ENCODE results near the gene SLC39A1. TPM values are rescaled to one million over a fixed set of nuclear protein-coding genes. Genes with fewer than 3 reads are reported as not detected.
"Not testable (repeated sequence)": the region's sequence is repeated elsewhere in the genome, so short reads cannot be mapped to it uniquely, and the experiment has no call there.

SLC39A1 gene
- total RNA-seq, 2 experiments from 2014 or later: 67.0 to 68.7 TPM

DNA sequence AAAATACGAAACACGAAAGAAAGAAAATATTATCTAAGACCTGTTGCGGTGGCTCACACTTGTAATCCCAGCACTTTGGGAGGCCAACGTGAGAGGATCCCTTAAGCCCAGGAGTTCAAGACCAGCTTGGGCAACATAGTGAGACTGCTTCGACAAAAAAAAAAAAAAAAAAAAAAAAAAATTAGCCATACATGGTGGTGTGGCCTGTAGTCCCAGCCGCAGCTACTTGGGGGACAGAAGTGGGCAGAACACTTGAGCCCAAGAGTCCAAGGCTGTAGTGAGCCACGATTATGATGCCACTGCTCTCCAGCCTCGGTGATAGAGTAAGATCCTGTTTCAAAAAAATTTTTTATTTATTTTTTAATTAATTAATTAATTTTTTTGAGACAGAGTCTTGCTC is 24.3 kb upstream of the SLC39A1 start:
- H3K4me1 Mint-ChIP-seq (ENCODE audit: low read depth): peaks cover 42% of the 10 kb centered on the region
- no peak overlapping the region for H3K4me3 Mint-ChIP-seq
- CTCF ChIA-PET: interaction anchor here (0.6 to 4.2 kb wide), 26 partner anchors 9 to 477 kb away, joined by 3 to 74 read pairs (median 7); partner anchors contain the start of genes CRTC2, DENND4B, GATAD2B and HAX1
- DNase-seq: no peak
- POLR2A ChIA-PET: interaction anchor here (0.7 to 1.0 kb wide), 3 partner anchors 64 to 310 kb away, joined by 3 read pairs; no protein-coding TSS in a partner anchor
- peak overlapping the region; percentile 76 for H3K27ac Mint-ChIP-seq
- peaks cover 5% of the 10 kb centered on the region for H3K27me3 Mint-ChIP-seq
- peaks cover 21% of the 10 kb centered on the region for H3K36me3 Mint-ChIP-seq
- intact Hi-C loops (cut with micrococcal nuclease): loop anchor here (2.0 kb wide), 2 partner anchors 183 to 415 kb away; no protein-coding TSS in a partner anchor
- no peaks in the 10 kb centered on the region for H3K9me3 Mint-ChIP-seq

DNA sequence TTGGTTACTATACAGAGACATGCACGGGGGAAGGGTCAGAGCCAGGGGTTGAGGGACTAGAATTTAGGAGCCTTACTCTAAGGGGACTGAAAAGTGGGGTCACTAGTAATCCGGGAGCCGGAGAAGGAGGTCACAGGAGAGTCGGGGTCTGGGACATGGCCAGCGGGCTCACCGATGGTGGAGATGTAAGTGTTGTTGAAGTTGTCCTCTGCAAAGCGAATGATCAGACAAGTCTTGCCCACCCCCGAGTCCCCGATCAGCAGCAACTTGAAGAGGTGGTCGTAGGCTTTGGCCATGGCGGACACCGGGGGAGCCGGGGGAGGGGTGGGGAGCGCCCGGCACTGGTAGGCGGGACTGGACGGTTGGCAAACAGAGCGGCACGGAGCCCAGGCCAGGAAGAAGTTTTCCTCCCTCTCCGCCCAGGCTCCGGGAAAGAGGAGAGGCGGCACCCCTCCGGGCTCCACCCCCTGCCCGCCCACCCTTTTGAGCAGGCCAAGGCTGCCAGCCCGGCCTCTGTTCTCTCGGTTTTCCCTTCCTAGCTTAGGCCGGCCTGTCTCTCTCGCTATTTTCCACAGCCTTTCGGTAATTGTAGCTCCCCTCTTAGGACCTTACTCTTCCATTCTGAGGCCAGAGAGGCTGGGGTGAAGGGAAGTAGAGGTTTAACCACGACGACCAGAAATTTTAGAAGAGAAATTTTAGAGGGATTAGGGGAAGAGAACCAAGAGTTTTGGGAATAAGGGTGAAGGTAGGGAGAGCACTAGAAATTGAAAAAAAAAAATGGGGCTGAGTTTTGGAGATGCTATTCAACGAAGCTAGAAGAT is 22.8 kb upstream of the SLC39A1 start, which contains the start of gene RAB13:
Gene RAB13 (minus strand): TSS at position 399 of the 821 bp plus-strand sequence. CDS start 103 bp downstream, at position 296.
- DNase-seq: no peak
- Mint-ChIP-seq H3K4me1 (ENCODE audit: low read depth) (peaks cover 31% of the 10 kb centered on the region), H3K9me3 (no peaks in the 10 kb centered on the region), H3K4me3 (peak within 1 kb of the TSS; percentile 43), H3K36me3 (peaks cover 7% of the 10 kb centered on the region), H3K27me3 (peaks cover 5% of the 10 kb centered on the region), H3K27ac (peak within 1 kb of the TSS; percentile 76)
- POLR2A ChIA-PET: interaction anchor here (0.6 to 1.5 kb wide), 8 partner anchors 8 to 308 kb away, joined by 3 to 15 read pairs (median 3); partner anchors contain the start of genes CREB3L4, JTB and NPR1
- intact Hi-C loops (cut with micrococcal nuclease): loop anchor here (1.0 to 2.0 kb wide), 5 partner anchors 9 to 413 kb away; partner anchors contain the start of gene JTB
- CTCF ChIA-PET: interaction anchor here (0.7 to 4.2 kb wide), 39 partner anchors 8 to 1977 kb away, joined by 3 to 74 read pairs (median 5); partner anchors contain the start of genes CHTOP, CRTC2, DENND4B and GATAD2B

DNA sequence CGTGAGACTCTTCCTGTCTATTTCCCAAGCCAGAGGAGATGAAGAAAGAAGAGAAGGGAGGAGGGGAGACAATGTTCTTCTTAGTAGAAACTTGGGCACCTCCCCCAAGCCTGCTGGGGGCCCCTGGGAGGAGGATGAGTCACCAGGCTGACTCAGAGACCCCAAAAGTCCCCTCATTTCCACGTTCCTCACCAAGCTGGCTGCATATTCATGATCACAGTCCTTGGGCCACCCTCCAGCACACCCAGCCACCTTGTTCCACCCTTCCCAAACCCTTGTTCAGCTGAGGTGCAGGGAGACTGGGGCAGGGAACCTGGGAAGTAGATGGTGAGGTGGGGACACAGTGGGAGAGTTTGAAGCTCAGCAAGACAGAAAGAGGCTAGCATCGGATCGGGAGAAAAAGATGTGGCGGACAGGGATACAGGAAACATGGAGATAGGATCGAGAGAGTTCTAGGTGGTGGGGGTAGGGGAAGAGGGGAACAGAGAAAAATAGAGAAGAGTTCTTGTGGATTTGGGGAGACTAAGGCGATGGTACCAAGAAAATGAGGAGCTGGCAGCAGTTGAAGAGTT is 22.1 kb upstream of the SLC39A1 start:
- no peak overlapping the region for H3K27ac Mint-ChIP-seq
- DNase-seq: peak; percentile 65
- peaks cover 30% of the 10 kb centered on the region for H3K4me1 Mint-ChIP-seq (ENCODE audit: low read depth)
- ChIA-PET CTCF (interaction anchor here (0.8 to 4.2 kb wide), 13 partner anchors 15 to 475 kb away, joined by 3 to 74 read pairs (median 8); partner anchors contain the start of genes CRTC2, DENND4B, GATAD2B and NPR1), POLR2A (interaction anchor here (0.7 to 1.5 kb wide), 4 partner anchors 18 to 307 kb away, joined by 3 to 6 read pairs (median 3); partner anchors contain the start of genes CREB3L4 and NPR1)
- H3K9me3 Mint-ChIP-seq: no peaks in the 10 kb centered on the region
- H3K4me3 Mint-ChIP-seq: peak overlapping the region; percentile 43
- peaks cover 3% of the 10 kb centered on the region for H3K27me3 Mint-ChIP-seq
- intact Hi-C loops (cut with micrococcal nuclease): no loop called here
- no peaks in the 10 kb centered on the region for H3K36me3 Mint-ChIP-seq

DNA sequence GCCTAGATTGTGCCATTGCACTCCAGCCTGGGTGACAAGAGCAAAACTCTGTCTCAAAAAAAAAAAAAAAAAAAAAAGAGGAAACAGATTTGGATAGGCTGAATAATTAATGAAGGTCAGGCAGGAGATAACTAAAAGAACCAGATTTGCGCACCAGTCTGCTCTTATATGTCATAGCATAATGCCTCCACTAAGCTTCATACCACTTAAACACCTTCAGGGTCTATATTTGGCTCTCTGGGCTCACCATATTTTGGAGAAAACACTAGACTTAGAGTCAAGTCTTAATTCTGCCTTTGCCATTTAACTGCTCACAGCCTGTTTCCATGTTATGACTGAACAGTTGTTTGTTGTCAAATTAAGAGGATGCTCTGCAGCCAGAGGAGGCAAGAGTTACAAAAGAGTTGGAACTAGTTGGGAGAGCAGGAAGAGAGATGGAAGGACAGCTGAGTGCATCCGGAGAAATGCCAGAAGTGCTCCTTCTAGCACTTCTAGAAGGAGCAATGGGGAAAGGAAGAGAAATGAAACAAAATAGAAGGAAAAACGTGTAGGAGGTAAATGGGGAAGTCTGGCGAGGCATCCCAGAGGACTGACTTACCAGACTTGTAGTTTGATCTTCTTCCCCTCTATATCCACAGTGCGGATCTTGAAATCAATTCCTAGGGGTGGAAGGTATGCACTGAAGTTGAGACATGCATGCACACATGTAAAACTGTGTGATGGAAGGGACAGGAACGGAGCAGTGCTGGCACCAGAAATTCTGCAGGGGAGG is 21.0 kb upstream of the SLC39A1 start:
- peaks cover 24% of the 10 kb centered on the region for H3K4me1 Mint-ChIP-seq (ENCODE audit: low read depth)
- H3K4me3 Mint-ChIP-seq: no peak overlapping the region
- DNase-seq: no peak
- no peak overlapping the region for H3K27ac Mint-ChIP-seq
- intact Hi-C loops (cut with micrococcal nuclease): no loop called here
- no peaks in the 10 kb centered on the region for H3K36me3 Mint-ChIP-seq
- POLR2A ChIA-PET: interaction anchor here (1.5 kb wide), 1 partner anchor 22 kb away, joined by 3 read pairs; no protein-coding TSS in a partner anchor
- CTCF ChIA-PET: interaction anchor here (0.8 to 4.2 kb wide), 7 partner anchors 14 to 474 kb away, joined by 3 to 74 read pairs (median 3); partner anchors contain the start of genes CREB3L4 and NPR1
- H3K27me3 Mint-ChIP-seq: peaks cover 3% of the 10 kb centered on the region
- no peaks in the 10 kb centered on the region for H3K9me3 Mint-ChIP-seq

DNA sequence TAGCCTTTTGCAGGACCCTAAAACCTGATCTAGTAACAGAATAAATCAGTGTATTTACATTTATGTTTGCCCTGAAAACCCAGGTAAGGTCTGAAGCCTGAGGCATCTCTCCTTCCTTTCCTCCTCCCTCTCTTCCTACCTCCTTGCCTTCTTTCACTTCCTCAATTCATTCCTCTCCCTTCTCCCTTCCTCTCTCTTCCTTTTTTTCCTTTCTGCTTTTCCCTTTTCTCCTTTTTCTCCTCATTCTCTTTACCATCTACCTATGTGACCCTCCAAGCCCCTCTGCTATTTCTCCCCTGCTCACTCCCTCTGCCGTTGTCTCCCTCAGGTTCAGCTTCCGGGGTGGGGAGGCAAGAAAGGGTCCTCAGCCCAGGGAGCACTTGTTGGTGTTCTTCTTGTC is 18.4 kb upstream of the SLC39A1 start:
- DNase-seq; H3K9me3 Mint-ChIP-seq; H3K27me3 Mint-ChIP-seq; intact Hi-C loops (cut with micrococcal nuclease); H3K36me3 Mint-ChIP-seq; H3K27ac Mint-ChIP-seq; CTCF ChIA-PET; H3K4me3 Mint-ChIP-seq; POLR2A ChIA-PET: not testable (repeated sequence)
- peaks cover 28% of the 10 kb centered on the region for H3K4me1 Mint-ChIP-seq (ENCODE audit: low read depth)

DNA sequence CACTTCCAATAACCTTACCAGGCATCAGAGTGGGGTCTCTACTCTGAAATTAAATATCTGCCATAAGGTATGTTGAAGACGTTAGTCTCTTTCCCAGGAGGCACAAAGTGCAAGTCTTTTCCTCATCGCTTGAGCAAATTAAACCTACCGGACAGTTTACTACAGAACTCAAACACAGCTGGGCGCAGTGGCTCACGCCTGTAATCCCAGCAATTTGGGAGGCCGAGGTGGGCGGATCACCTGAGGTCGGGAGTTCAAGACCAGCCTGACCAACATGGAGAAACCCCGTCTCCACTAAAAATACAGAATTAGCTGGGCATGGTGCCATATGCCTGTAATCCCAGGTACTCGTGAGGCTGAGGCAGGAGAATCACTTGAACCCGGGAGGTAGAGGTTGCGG is 15.8 kb upstream of the SLC39A1 start:
- Mint-ChIP-seq H3K4me1 (ENCODE audit: low read depth) (peaks cover 27% of the 10 kb centered on the region), H3K4me3 (peak overlapping the region; percentile 90), H3K36me3 (peaks cover 26% of the 10 kb centered on the region)
- H3K9me3 Mint-ChIP-seq; H3K27ac Mint-ChIP-seq; intact Hi-C loops (cut with micrococcal nuclease); H3K27me3 Mint-ChIP-seq; DNase-seq: not testable (repeated sequence)
- ChIA-PET POLR2A (interaction anchor here (0.6 to 5.0 kb wide), 4 partner anchors 11 to 443 kb away, joined by 3 to 79 read pairs (median 21); partner anchors contain the start of genes CREB3L4, RPS27, S100A6 and SLC39A1), CTCF (interaction anchor here (2.1 to 3.4 kb wide), 4 partner anchors 8 to 182 kb away, joined by 10 to 44 read pairs (median 23); partner anchors contain the start of genes CREB3L4, RAB13 and RPS27)

DNA sequence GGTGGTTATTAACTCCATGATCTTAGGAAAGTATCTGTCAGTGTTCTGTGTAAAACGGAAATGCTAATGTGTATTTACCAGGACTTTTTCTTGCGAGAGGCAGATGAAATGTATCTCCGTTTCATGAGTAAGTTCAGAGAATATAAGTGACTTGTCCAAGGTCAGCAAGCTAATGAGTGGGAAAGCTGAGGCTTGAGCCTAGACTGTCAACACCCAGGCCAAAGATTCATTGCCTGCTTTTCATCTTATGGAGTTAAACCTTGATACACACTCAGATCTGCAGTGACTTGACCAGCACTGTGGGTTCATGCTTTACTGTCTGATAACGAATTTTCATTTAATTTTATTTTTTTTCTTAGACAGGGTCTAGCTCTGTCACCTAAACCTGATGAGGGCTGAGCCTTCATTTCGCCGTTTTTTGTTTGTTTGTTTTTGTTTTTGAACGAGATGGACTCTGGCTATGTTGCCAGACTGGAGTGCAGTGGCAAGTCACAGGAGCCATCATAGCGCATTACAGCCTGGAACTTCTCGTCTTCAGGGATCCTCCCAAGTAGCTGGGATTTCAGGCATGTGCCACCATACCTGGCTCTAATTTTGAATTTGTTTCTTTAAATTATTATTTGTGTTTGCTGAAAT is 15.1 kb upstream of the SLC39A1 start:
- POLR2A ChIA-PET: interaction anchor here (0.6 to 5.0 kb wide), 11 partner anchors 8 to 344 kb away, joined by 3 to 79 read pairs (median 8); partner anchors contain the start of genes CHTOP, CREB3L4, GATAD2B and ILF2
- DNase-seq: no peak

DNA sequence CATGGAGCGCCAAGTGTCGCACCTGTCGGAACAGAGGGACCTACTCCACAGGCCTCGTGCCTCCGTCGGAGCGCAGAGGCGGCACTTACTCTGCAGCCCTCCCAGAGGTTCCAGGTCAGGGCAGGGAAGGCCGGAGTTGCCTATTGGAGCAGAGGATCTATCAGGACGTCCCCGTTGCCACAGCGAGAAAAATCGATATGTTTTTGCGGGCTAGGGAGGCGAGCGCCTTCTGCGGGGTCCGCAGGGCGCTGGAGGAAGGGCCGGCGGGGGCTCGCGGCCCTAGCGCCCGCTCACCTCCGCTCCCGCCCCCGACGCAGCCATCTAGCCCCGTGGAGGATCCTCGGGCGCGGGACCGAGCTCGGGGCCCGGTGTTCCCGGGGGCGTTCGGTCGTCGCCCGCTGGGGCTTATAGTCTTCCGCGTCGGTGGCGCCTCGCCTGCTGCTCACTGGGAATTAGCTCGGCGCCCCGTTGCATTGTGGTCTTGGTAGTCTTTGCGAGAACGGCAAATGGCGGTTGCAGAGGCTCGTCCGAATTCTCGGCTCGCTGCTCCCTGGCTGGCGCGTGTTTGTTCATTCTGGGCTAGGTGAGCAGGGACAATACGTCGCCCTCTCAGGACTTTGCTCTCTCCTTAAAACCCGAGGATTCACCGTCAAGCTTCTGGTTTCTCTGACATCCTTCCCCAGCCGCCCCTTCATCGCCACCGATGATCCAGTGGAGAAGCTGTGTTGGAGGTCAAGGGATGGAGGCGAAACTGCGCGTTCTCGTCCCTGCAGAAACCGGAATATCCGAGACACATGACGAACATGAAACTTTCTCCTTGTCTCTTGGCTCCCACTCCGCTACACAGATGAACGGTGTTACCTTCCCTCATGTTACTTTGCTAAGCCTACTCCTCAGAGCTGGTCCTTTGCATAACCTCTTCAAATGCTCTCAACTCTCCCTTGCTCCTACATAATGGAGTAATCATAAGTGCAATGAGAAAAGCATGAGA is 14.2 kb upstream of the SLC39A1 start, which contains the start of gene JTB:
Gene JTB (minus strand): TSS at position 425 of the 991 bp plus-strand sequence. CDS start 422 bp downstream, at position 3.
- Mint-ChIP-seq H3K4me3 (peak within 1 kb of the TSS; percentile 90), H3K9me3 (no peaks in the 10 kb centered on the region), H3K27ac (peak within 1 kb of the TSS; percentile 97), H3K27me3 (no peaks in the 10 kb centered on the region), H3K36me3 (peaks cover 36% of the 10 kb centered on the region), H3K4me1 (ENCODE audit: low read depth) (peaks cover 31% of the 10 kb centered on the region)
- ChIA-PET CTCF (interaction anchor here (0.6 to 3.4 kb wide), 11 partner anchors 9 to 180 kb away, joined by 3 to 44 read pairs (median 4); partner anchors contain the start of genes CREB3L4, DENND4B, RAB13 and RPS27), POLR2A (interaction anchor here (0.6 to 5.0 kb wide), 17 partner anchors 9 to 457 kb away, joined by 3 to 79 read pairs (median 5); partner anchors contain the start of genes CHTOP, CREB3L4, GATAD2B and ILF2)
- peak; percentile 92 for DNase-seq
- intact Hi-C loops (cut with micrococcal nuclease): loop anchor here (1.0 kb wide), 4 partner anchors 9 to 19 kb away; partner anchors contain the start of genes CREB3L4, CRTC2, RAB13 and RPS27

More for the DNA sequence above, 15.1 kb upstream of the SLC39A1 start:
- H3K9me3 Mint-ChIP-seq: no peaks in the 10 kb centered on the region
- H3K27ac Mint-ChIP-seq: peak overlapping the region; percentile 97
- CTCF ChIA-PET: interaction anchor here (0.6 to 3.4 kb wide), 8 partner anchors 8 to 181 kb away, joined by 3 to 44 read pairs (median 8); partner anchors contain the start of genes CREB3L4, DENND4B, RAB13 and RPS27
- peaks cover 30% of the 10 kb centered on the region for H3K36me3 Mint-ChIP-seq
- H3K4me3 Mint-ChIP-seq: peak overlapping the region; percentile 90
- peaks cover 27% of the 10 kb centered on the region for H3K4me1 Mint-ChIP-seq (ENCODE audit: low read depth)
- intact Hi-C loops (cut with micrococcal nuclease): no loop called here
- no peaks in the 10 kb centered on the region for H3K27me3 Mint-ChIP-seq

DNA sequence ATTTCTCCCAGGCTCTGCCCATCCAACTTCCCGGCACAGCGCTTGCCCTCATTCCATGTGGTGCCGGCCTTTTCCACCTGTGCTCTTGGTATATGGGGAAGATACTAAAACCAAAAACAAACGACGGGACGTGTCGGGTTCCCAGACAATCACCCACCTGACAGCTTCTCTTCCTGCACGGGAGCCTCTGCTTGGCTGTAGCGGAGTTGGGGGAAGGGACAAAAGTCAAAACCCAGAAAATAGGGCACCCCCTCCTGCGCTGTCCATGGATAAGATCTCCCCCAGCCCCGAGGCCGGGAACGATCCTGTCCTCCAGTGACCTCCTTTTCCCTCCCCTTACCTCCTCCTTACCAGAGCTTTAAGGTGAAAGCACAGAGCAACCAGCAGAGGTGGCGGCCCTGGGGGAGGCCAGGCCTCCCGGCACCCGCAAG is 13.5 kb upstream of the SLC39A1 start:
- DNase-seq: no peak
- intact Hi-C loops (cut with micrococcal nuclease): loop anchor here (1.0 kb wide), 4 partner anchors 9 to 19 kb away; partner anchors contain the start of genes CREB3L4, CRTC2, RAB13 and RPS27
- peak overlapping the region; percentile 90 for H3K4me3 Mint-ChIP-seq
- H3K36me3 Mint-ChIP-seq: peaks cover 39% of the 10 kb centered on the region
- ChIA-PET CTCF (interaction anchor here (1.0 to 3.4 kb wide), 8 partner anchors 9 to 172 kb away, joined by 3 to 44 read pairs (median 8); partner anchors contain the start of genes CREB3L4, DENND4B, RAB13 and RPS27), POLR2A (interaction anchor here (0.7 to 5.0 kb wide), 11 partner anchors 10 to 343 kb away, joined by 3 to 79 read pairs (median 4); partner anchors contain the start of genes CHTOP, CREB3L4, CRTC2 and GATAD2B)
- H3K27ac Mint-ChIP-seq: peak overlapping the region; percentile 97
- H3K9me3 Mint-ChIP-seq: no peaks in the 10 kb centered on the region
- peaks cover 38% of the 10 kb centered on the region for H3K4me1 Mint-ChIP-seq (ENCODE audit: low read depth)
- no peaks in the 10 kb centered on the region for H3K27me3 Mint-ChIP-seq

Measured in activated CD4-positive, alpha-beta memory T cell treated with anti-CD3 and anti-CD28 coated beads for 36 hours (primary cell).